Sigmoid colon (tissue), 7 donors: ENCODE data around the gene KRT24. TPM values are rescaled to one million over a fixed set of nuclear protein-coding genes. Genes with fewer than 3 reads are reported as not detected.

ENCODE experiments used
- DNase-seq: peaks from one replicate; pipeline ENCODE4 v3.0.0-alpha.2; 2019
- H3K27ac ChIP-seq, 4 donors: fragments of 200-600 bp; sonication (generic); one replicate each; pipeline ENCODE4 v1.5.1; 2016 to 2019; ENCODE audit warnings: mild to moderate bottlenecking in 1 of 4
- H3K27me3 ChIP-seq, 3 donors: fragments of 200-600 bp; sonication (generic); one replicate each; pipeline ENCODE4 v1.5.1; 2019; ENCODE audit warnings: mild to moderate bottlenecking in 1 of 3
- H3K36me3 ChIP-seq, 4 donors: fragments of 200-600 bp; sonication (generic); one replicate each; pipeline ENCODE4 v1.5.1; 2016 to 2019
- H3K4me1 ChIP-seq, 4 donors: fragments of 200-600 bp; sonication (generic); one replicate each; pipeline ENCODE4 v1.5.1; 2017 to 2019
- H3K4me3 ChIP-seq, 4 donors: fragments of 200-600 bp; sonication (generic); one replicate each; pipeline ENCODE4 v1.5.1; 2017 to 2019; ENCODE audit warnings: mild to moderate bottlenecking in 2 of 4, moderate library complexity in 1 of 4
- H3K9me3 ChIP-seq, 4 donors: fragments of 200-600 bp in 3 of 4; sonication (generic) in 3 of 4; one replicate each; pipeline versions ENCODE4 v1.5.1 to v1.6.1; 2013 to 2019
- EP300 ChIP-seq, 4 donors: sonication (generic); formaldehyde crosslinking; IDR thresholded peaks; one replicate each; pipeline ENCODE4 v1.6.1; 2017; ENCODE audit warnings: antibody characterized with exemption in 4 of 4
- POLR2A ChIP-seq, 2 donors: fragments of 450-650 bp; IDR thresholded peaks; one replicate each; pipeline ENCODE4 v1.6.1; 2016; ENCODE audit warnings: antibody characterized with exemption in 2 of 2, mild to moderate bottlenecking in 2 of 2, moderate library complexity in 2 of 2
- POLR2AphosphoS5 ChIP-seq, 4 donors: sonication (generic); formaldehyde crosslinking; IDR thresholded peaks; one replicate each; pipeline ENCODE4 v1.6.1; 2017; ENCODE audit warnings: antibody characterized with exemption in 4 of 4
- WGBS, 2 donors: extraction: QIAGEN DNeasy Blood & Tissue Kit; methylation state at CpG; one replicate each; pipeline ENCODE4 v1.1.7; 2013; 5-methylcytosine and 5-hydroxymethylcytosine counted together
- intact Hi-C: fragments of 100-400 bp; cut with DNase I; formaldehyde crosslinking; loops from one replicate; pipeline ENCODE4 v1.15.1; 2023
- polyA plus RNA-seq, 3 donors: library from polyadenylated mRNA; stranded (reverse); fragments of 200-250 nt; gene quantifications; one replicate each; pipeline ENCODE4 v1.2.3, GENCODE V29; 2013
- total RNA-seq, 4 donors: library from RNA; depleted of rRNA; stranded (reverse); fragments of >200 nt; gene quantifications; one replicate each; pipeline ENCODE4 v1.1.0, GENCODE V29; 2016
- TF ChIP-seq, protein P1 (sequence below), 4 experiments: fragments of 450-650 bp in 3 of 4; fragments of 200-600 bp in 1 of 4; IDR thresholded peaks; one replicate each; pipeline ENCODE4 v1.5.1; 2016 to 2019; ENCODE audit warnings: antibody characterized with exemption in 4 of 4, mild to moderate bottlenecking in 3 of 4, moderate library complexity in 2 of 4
- donor health status: healthy with polysubstance abuse.
- donor health status: Bipolar disorder and iron deficiency.
- donor health status: healthy.

KRT24 gene
- total and polyA plus RNA-seq, 7 donors = 0.36 to 5.4 (median 1.7) TPM; not detected in 3

DNA sequence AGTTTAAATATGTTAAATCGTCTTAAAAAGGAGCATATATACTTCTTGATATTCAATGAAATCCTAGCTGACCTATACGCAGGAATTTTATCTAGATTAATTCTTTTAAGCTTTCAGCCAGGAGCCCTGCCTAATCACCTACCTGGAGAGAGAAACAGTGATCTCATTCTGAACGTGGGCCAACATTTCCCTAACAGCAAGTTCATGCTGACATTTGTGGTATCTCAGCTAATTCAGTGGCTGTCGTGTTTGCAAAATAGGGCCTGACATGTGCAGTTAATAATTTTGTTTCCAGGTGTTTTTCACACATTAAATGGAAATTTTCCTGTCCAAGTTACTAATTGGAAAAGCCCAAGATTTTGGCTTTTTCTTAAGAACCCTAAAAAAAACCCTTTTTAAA is 17.4 kb downstream of the KRT24 start:
- H3K9me3 ChIP-seq = no peaks in the 10 kb centered on the region
- intact Hi-C loops = no loop called here
- 51 to 77% methylated on average over 4 of the region's 4 CpGs for WGBS, 2 donors
- H3K36me3 ChIP-seq = no peaks in the 10 kb centered on the region
- H3K27ac ChIP-seq = no peak overlapping the region
- H3K4me3 ChIP-seq = no peak overlapping the region
- no peak for DNase-seq
- no peaks in the 10 kb centered on the region for H3K27me3 ChIP-seq
- TF ChIP-seq EP300 (IDR thresholded peaks at IDR 0.05) (no peak), POLR2AphosphoS5 (IDR thresholded peaks at IDR 0.05) (no peak), POLR2A (IDR thresholded peaks at IDR 0.05) (no peak)
- TF ChIP-seq, protein P1, sequence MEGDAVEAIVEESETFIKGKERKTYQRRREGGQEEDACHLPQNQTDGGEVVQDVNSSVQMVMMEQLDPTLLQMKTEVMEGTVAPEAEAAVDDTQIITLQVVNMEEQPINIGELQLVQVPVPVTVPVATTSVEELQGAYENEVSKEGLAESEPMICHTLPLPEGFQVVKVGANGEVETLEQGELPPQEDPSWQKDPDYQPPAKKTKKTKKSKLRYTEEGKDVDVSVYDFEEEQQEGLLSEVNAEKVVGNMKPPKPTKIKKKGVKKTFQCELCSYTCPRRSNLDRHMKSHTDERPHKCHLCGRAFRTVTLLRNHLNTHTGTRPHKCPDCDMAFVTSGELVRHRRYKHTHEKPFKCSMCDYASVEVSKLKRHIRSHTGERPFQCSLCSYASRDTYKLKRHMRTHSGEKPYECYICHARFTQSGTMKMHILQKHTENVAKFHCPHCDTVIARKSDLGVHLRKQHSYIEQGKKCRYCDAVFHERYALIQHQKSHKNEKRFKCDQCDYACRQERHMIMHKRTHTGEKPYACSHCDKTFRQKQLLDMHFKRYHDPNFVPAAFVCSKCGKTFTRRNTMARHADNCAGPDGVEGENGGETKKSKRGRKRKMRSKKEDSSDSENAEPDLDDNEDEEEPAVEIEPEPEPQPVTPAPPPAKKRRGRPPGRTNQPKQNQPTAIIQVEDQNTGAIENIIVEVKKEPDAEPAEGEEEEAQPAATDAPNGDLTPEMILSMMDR (IDR thresholded peaks at IDR 0.05) = no peak
- no peaks in the 10 kb centered on the region for H3K4me1 ChIP-seq

DNA sequence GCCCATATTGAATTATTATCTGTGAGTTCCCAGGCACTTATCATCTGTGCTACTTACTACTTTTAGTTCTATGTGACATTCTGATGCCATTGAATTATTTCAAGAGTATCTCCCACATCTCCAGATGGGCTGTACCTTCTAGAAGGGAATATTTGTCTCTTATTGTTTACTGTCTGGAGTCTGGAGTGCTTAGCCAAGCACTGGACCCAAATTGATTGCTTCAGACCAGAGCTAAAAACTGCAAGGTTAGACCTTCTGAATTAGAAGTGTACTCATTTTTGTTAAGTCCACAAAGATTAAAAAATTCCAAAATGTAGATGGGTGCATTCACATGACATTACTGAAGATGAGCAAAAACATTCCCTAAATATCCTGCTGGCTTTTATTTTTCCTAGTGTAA is 22.6 kb downstream of the KRT24 start:
- Histone ChIP-seq H3K36me3 (no peaks in the 10 kb centered on the region), H3K27ac (no peak overlapping the region), H3K4me3 (no peak overlapping the region), H3K4me1 (no peaks in the 10 kb centered on the region), H3K9me3 (no peaks in the 10 kb centered on the region), H3K27me3 (peaks cover 0 to 40% (median 0%) of the 10 kb centered on the region in 3 donors)
- no peak for TF ChIP-seq POLR2A (IDR thresholded peaks at IDR 0.05)
- no peak for TF ChIP-seq EP300 (IDR thresholded peaks at IDR 0.05)
- TF ChIP-seq, protein P1 (IDR thresholded peaks at IDR 0.05) = no peak
- TF ChIP-seq POLR2AphosphoS5 (IDR thresholded peaks at IDR 0.05) = no peak
- DNase-seq = no peak
- intact Hi-C loops = no loop called here

DNA sequence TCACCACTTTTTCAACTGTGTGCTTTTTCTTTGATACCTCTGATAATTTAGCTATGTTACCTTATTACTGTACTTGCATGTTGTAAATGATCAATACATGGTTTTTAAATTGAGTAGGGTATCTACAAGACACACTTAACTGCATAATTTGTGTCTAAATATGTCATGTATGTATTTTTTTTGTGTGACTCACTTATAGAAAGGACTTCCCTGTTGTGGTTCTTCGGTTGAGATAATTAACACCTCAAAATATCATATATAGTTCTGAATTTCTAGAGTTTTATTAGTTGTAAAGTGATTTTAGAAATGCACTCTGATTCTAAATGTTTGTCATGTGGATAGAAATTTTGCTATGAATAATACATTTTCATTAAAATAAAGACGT is 24.0 kb downstream of the KRT24 start:
- no peak overlapping the region for H3K4me3 ChIP-seq
- no peak overlapping the region for H3K27ac ChIP-seq
- no peaks in the 10 kb centered on the region for H3K36me3 ChIP-seq
- no peaks in the 10 kb centered on the region for H3K9me3 ChIP-seq
- DNase-seq = no peak
- TF ChIP-seq, protein P1 (IDR thresholded peaks at IDR 0.05) = no peak
- TF ChIP-seq POLR2A (IDR thresholded peaks at IDR 0.05) (no peak), POLR2AphosphoS5 (IDR thresholded peaks at IDR 0.05) (no peak), EP300 (IDR thresholded peaks at IDR 0.05) (no peak)
- intact Hi-C loops = no loop called here
- H3K4me1 ChIP-seq = no peaks in the 10 kb centered on the region
- peaks cover 0 to 46% (median 0%) of the 10 kb centered on the region in 3 donors for H3K27me3 ChIP-seq
- WGBS, 2 donors = 64 to 77% methylated on average over 2 of the region's 2 CpGs

DNA sequence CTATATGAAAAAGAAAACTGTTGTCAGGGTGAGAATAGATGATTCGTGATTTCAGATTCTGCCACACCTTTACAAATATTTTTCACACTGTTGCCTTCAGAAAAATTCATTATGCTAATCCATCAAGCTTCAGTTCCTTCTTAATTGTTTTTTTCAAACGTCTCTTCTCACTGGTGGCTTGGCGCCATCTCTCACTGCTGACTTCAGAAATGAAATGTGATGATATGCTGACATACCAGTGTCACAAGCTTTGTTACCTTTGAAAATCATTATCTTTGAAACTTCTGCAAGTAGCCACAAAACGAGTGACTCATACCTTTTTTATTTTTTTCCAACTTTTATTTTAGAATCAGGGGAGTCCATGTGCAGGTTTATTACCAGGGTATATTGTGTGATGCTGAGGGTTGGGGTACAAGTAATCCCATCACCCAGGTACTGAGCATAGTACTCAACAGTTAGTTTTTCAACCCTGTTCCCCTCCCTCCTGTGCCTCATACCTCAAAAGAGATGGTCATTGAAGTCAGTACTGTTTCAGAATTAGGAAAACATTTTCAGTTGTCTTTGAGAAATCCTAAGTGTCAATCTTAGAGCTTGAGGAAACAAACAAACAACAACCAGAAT is 24.5 kb downstream of the KRT24 start:
- TF ChIP-seq POLR2A (IDR thresholded peaks at IDR 0.05) = no peak
- TF ChIP-seq EP300 (IDR thresholded peaks at IDR 0.05) = no peak
- no peak for TF ChIP-seq POLR2AphosphoS5 (IDR thresholded peaks at IDR 0.05)
- TF ChIP-seq, protein P1 (IDR thresholded peaks at IDR 0.05) = no peak
- 32 to 54% methylated on average over 4 of the region's 4 CpGs for WGBS, 2 donors
- intact Hi-C loops = no loop called here

DNA sequence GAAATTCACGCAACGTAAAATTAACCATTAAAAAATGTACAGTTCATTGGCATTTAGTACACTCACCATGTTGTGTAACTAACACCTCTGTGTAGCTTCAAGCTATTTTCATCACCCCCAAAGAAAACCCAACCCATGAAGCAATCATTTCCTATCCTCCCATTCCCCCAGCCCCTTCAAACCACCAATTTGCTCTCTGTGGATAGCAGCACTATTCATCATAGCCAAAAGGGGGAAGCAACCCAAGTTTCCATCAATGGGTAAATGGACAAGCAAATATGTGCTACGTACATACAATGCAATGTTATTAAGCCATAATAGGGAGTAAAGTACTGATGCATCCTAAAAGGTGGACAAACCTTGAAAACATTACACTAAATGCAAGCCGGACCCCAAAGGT is 27.6 kb downstream of the KRT24 start:
- Histone ChIP-seq H3K36me3 (no peaks in the 10 kb centered on the region), H3K27ac (no peak overlapping the region), H3K4me3 (no peak overlapping the region), H3K27me3 (peaks cover 0 to 46% (median 0%) of the 10 kb centered on the region in 3 donors), H3K9me3 (no peaks in the 10 kb centered on the region), H3K4me1 (no peaks in the 10 kb centered on the region)
- TF ChIP-seq EP300 (IDR thresholded peaks at IDR 0.05) (no peak), POLR2A (IDR thresholded peaks at IDR 0.05) (no peak), POLR2AphosphoS5 (IDR thresholded peaks at IDR 0.05) (no peak)
- TF ChIP-seq, protein P1 (IDR thresholded peaks at IDR 0.05) = no peak
- intact Hi-C loops = no loop called here
- WGBS, 2 donors = 81 to 87% methylated on average over 4 of the region's 4 CpGs
- no peak for DNase-seq

More for the DNA sequence above, 24.5 kb downstream of the KRT24 start:
- Histone ChIP-seq H3K36me3 (no peaks in the 10 kb centered on the region), H3K4me1 (no peaks in the 10 kb centered on the region), H3K27ac (no peak overlapping the region), H3K9me3 (no peaks in the 10 kb centered on the region), H3K4me3 (no peak overlapping the region), H3K27me3 (peaks cover 0 to 46% (median 0%) of the 10 kb centered on the region in 3 donors)
- DNase-seq = no peak
